ENCODE measurements around the gene OAF. TPM values are rescaled to one million over a fixed set of nuclear protein-coding genes. Genes with fewer than 3 reads are reported as not detected.

OAF gene
- total RNA-seq, 4 donors from 2014 or later = 31.7 to 77.1 (median 36.2) TPM

DNA sequence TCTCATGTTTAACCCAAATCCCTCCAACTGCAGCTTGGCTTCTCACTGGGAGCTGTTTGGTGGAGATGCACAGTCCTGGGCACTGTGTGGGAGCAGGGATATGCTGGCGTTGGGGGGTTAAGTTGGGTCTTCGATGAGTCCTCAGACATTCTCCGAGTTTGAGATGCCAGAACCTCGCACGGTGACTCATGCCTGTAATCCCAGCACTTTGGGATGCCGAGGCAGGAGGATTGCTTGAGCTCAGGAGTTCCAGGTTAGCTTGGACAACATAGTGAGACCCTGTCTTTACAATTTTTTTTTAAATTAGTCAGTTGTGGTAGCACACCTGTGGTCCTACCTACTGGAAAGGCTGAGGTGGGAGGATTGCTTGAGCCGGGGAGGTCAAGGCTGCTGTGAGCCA is 49.8 kb downstream of the OAF start:
- WGBS, 2 donors = 85 to 91% methylated on average over 7 of the region's 7 CpGs
- Histone ChIP-seq H3K9me3 (no peaks in the 10 kb centered on the region), H3K27ac (no peak overlapping the region), H3K36me3 (no peaks in the 10 kb centered on the region), H3K4me1 (no peaks in the 10 kb centered on the region), H3K27me3 (no peaks in the 10 kb centered on the region), H3K4me3 (replicated peaks in 1 of 3) (no peak overlapping the region)
- DNase-seq = no peak
- intact Hi-C loops (cut with DNase I) = no loop called here
- TF ChIP-seq, protein P1, sequence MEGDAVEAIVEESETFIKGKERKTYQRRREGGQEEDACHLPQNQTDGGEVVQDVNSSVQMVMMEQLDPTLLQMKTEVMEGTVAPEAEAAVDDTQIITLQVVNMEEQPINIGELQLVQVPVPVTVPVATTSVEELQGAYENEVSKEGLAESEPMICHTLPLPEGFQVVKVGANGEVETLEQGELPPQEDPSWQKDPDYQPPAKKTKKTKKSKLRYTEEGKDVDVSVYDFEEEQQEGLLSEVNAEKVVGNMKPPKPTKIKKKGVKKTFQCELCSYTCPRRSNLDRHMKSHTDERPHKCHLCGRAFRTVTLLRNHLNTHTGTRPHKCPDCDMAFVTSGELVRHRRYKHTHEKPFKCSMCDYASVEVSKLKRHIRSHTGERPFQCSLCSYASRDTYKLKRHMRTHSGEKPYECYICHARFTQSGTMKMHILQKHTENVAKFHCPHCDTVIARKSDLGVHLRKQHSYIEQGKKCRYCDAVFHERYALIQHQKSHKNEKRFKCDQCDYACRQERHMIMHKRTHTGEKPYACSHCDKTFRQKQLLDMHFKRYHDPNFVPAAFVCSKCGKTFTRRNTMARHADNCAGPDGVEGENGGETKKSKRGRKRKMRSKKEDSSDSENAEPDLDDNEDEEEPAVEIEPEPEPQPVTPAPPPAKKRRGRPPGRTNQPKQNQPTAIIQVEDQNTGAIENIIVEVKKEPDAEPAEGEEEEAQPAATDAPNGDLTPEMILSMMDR (IDR thresholded peaks at IDR 0.05) = no peak
- TF ChIP-seq POLR2A (IDR thresholded peaks at IDR 0.05) = no peak

DNA sequence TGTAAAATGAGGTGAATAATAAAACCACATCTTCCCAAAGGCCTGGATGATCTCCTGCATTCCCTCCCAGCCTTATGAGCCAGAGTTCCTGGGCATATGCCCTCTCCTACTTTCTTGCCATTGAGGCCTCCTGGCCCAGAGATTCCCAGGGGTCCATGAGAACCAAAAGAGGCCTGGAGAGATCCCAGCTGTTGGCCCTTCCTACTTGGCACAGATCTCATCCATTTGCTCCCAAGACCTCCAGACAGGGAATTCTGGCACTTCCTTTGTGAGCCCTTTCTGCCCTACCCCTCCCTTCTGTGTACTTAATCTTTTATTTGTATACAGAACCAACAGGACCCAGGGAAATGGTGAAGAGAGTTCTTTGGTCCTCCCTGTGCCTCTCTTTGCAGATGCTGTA is 50.5 kb downstream of the OAF start:
- intact Hi-C loops (cut with DNase I) = no loop called here
- no peaks in the 10 kb centered on the region for H3K27me3 ChIP-seq
- DNase-seq = no peak
- no peak for TF ChIP-seq POLR2A (IDR thresholded peaks at IDR 0.05)
- TF ChIP-seq, protein P1 (IDR thresholded peaks at IDR 0.05) = no peak
- no peaks in the 10 kb centered on the region for H3K9me3 ChIP-seq
- no peak overlapping the region for H3K27ac ChIP-seq
- no peaks in the 10 kb centered on the region for H3K36me3 ChIP-seq
- H3K4me1 ChIP-seq = no peaks in the 10 kb centered on the region
- no peak overlapping the region for H3K4me3 ChIP-seq (replicated peaks in 1 of 3)

DNA sequence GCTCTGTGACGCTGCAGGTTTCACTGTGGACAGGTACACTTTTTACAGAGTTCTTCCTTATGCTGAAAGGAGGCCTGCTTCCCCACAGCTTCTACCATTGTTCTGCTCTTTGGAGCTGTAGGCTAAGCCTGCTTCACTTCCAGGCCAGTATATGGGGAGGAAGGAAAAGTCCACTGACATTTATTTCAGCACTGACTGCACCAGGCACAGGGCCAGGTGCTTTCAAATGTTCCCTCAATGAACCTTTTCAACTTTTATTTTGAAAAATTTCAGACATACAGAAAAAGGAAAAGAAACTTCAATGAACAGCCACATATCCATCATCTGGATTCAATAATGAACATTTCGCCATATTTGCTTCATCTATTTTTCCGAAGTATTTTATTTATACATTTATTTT is 51.1 kb downstream of the OAF start:
- no peak for DNase-seq
- no peak for TF ChIP-seq POLR2A (IDR thresholded peaks at IDR 0.05)
- intact Hi-C loops (cut with DNase I) = no loop called here
- no peaks in the 10 kb centered on the region for H3K36me3 ChIP-seq
- H3K27ac ChIP-seq = no peak overlapping the region
- H3K4me1 ChIP-seq = no peaks in the 10 kb centered on the region
- H3K9me3 ChIP-seq = no peaks in the 10 kb centered on the region
- no peaks in the 10 kb centered on the region for H3K27me3 ChIP-seq
- WGBS, 2 donors = 83 to 91% methylated on average over 3 of the region's 3 CpGs
- H3K4me3 ChIP-seq (replicated peaks in 1 of 3) = no peak overlapping the region

DNA sequence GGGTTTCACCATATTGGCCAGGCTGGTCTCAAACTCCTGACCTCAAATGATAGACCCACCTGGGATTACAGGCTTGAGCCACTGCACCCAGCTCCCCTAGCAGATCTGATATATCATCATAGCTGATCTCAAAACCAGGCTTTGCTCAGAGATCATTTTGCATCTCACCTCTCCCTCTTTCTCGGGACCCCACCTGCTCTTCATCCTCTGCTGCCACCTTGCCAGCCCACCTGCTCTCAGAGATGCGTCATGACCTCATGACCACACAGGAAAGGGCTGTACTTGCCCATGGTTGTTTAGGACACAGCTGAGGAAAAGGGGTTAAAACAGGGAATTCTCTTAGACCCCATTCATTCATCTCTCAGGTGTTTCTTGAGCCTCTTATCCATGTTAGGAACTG is 56.5 kb downstream of the OAF start:
- no peaks in the 10 kb centered on the region for H3K9me3 ChIP-seq
- TF ChIP-seq POLR2A (IDR thresholded peaks at IDR 0.05) = no peak
- TF ChIP-seq, protein P1 (IDR thresholded peaks at IDR 0.05) = no peak
- WGBS, 2 donors = 74 to 91% methylated on average over 2 of the region's 2 CpGs
- H3K4me1 ChIP-seq = no peaks in the 10 kb centered on the region
- no peaks in the 10 kb centered on the region for H3K36me3 ChIP-seq
- H3K27me3 ChIP-seq = no peaks in the 10 kb centered on the region
- H3K4me3 ChIP-seq (replicated peaks in 1 of 3) = no peak overlapping the region
- no peak overlapping the region for H3K27ac ChIP-seq
- no peak for DNase-seq
- intact Hi-C loops (cut with DNase I) = no loop called here

DNA sequence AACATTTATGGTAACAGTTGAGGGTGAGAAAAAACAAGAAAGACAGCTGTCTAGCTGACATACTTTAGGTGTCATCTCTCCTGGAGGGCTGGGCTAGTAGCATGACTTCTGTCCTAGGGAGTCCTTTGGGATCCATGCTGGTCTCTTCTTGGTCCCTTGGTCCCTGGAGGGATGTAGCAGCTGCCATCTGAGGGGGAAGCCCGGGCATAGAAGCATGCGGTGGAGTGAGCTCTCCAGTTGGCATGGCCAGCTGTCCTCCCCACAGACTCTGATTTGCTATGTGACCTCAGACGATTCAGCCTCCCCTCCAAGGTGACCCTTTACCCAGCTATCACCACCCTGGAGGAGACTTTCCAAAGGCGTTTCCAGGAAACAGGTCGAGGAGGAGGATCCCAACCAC is 57.9 kb downstream of the OAF start:
- Histone ChIP-seq H3K4me3 (replicated peaks in 1 of 3) (no peak overlapping the region), H3K4me1 (no peaks in the 10 kb centered on the region), H3K36me3 (no peaks in the 10 kb centered on the region), H3K27ac (no peak overlapping the region), H3K9me3 (no peaks in the 10 kb centered on the region), H3K27me3 (no peaks in the 10 kb centered on the region)
- DNase-seq = no peak
- intact Hi-C loops (cut with DNase I) = no loop called here
- 79 to 81% methylated on average over 5 of the region's 5 CpGs for WGBS, 2 donors
- no peak for TF ChIP-seq POLR2A (IDR thresholded peaks at IDR 0.05)
- TF ChIP-seq, protein P1 (IDR thresholded peaks at IDR 0.05) = no peak

DNA sequence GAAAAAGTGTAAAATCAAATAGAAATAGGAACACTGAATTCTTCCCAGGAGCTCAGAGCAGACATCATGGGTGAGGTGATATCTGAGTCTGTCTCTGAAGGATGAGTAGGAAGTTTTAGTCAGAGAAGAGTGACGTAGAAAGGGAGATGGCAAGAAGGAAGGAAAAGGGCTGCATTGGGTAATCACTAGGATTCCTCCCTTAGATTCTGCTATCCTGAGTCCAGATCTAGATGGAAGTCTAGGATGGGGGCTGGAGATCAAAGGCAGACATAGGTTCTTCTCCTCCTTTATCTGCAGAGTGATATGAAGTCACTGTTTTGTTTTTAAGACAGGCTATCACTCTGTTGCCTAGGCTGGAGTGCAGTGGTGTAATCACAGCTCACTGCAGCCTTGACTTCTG is 59.6 kb downstream of the OAF start:
- WGBS, 2 donors = 80 to 94% methylated on average over 1 of the region's 1 CpG
- TF ChIP-seq POLR2A (IDR thresholded peaks at IDR 0.05) = no peak
- TF ChIP-seq, protein P1 (IDR thresholded peaks at IDR 0.05) = no peak
- Histone ChIP-seq H3K27me3 (no peaks in the 10 kb centered on the region), H3K36me3 (no peaks in the 10 kb centered on the region), H3K9me3 (no peaks in the 10 kb centered on the region), H3K27ac (no peak overlapping the region), H3K4me1 (no peaks in the 10 kb centered on the region), H3K4me3 (replicated peaks in 1 of 3) (no peak overlapping the region)
- DNase-seq = no peak
- intact Hi-C loops (cut with DNase I) = no loop called here
